Kidney (tissue), 14 donors: ENCODE measurements around the gene CTNND2. TPM values are rescaled to one million over a fixed set of nuclear protein-coding genes. Genes with fewer than 3 reads are reported as not detected.

Experiments used
- DNase-seq, 5 donors: peaks; one replicate each; pipeline ENCODE4 v3.0.0-alpha.2; 2013 to 2020
- FAIRE-seq: peaks from 2 replicates; lab custom pipeline; 2012; peaks lifted over from hg19 to GRCh38; lab: Jason Lieb, UNC
- H3K27ac ChIP-seq, 2 donors: one replicate each; pipeline ENCODE4 v1.7.0; 2013; ENCODE audit warnings: low read depth in 2 of 2, low read length in 2 of 2, inconsistent platforms in 1 of 2
- H3K27me3 ChIP-seq: one replicate; pipeline ENCODE4 v1.7.1; 2013; ENCODE audit warnings: low read length, inconsistent platforms; ENCODE audit not compliant: control insufficient read depth, insufficient read depth
- H3K36me3 ChIP-seq, 3 donors: one replicate each; pipeline versions ENCODE4 v1.7.0 to v1.7.1; 2013; ENCODE audit warnings: low read length in 3 of 3, control low read depth in 1 of 3, inconsistent platforms in 1 of 3; ENCODE audit not compliant: insufficient read depth in 3 of 3, control insufficient read depth in 2 of 3
- H3K4me1 ChIP-seq, 3 donors: one replicate each; pipeline versions ENCODE4 v1.7.0 to v1.7.1; 2013; ENCODE audit warnings: low read length in 3 of 3, inconsistent platforms in 1 of 3, low read depth in 1 of 3; ENCODE audit not compliant: control insufficient read depth in 2 of 3, insufficient read depth in 2 of 3
- H3K4me3 ChIP-seq, 3 donors: one replicate each; pipeline versions ENCODE4 v1.7.0 to v1.8.1; 2013; ENCODE audit warnings: low read length in 3 of 3, control low read depth in 1 of 3, inconsistent platforms in 1 of 3
- H3K9ac ChIP-seq, 3 donors: one replicate each; pipeline versions ENCODE4 v1.7.0 to v1.7.1; 2013; ENCODE audit warnings: low read length in 3 of 3, control low read depth in 1 of 3, inconsistent platforms in 1 of 3
- H3K9me3 ChIP-seq, 3 donors: one replicate each; pipeline versions ENCODE4 v1.7.0 to v1.7.1; 2013; ENCODE audit warnings: low read length in 3 of 3, control low read depth in 1 of 3, inconsistent platforms in 1 of 3; ENCODE audit not compliant: control insufficient read depth in 2 of 3, insufficient read depth in 1 of 3
- CTCF ChIP-seq: IDR thresholded peaks from 3 replicates; pipeline ENCODE4 v1.5.1; 2012; ENCODE audit warnings: mild to moderate bottlenecking, moderate library complexity, borderline replicate concordance; ENCODE audit not compliant: insufficient read depth; ENCODE audit errors: extremely low read depth
- intact Hi-C: fragments of 100-400 bp; cut with DNase I; formaldehyde crosslinking; loops from one replicate; pipeline ENCODE4 v1.11.1; 2022
- polyA plus RNA-seq: library from polyadenylated mRNA; stranded (reverse); fragments of 350-450 nt; fragmentation: Illumina TruSeq; extraction: RNeasy Lipid Tissue Mini Kit (QIAGEN cat#74804); gene quantifications from one replicate; pipeline ENCODE4 v1.2.3, GENCODE V29; 2014; ENCODE audit warnings: low read depth, low replicate concordance; ENCODE audit not compliant: insufficient read depth
- total RNA-seq: library from RNA; stranded (reverse); fragmentation: NEBNext Ultra II Directional; extraction: Animal tissue kit (Norgen Biotek cat#: 25700); gene quantifications from one replicate; pipeline ENCODE4 v1.2.1, GENCODE V29; 2021
- donor health status: control.
- donor health status: control.
- donor health status: control.
- donor health status: control.
- donor health status: control.
- donor health status: DM: yes; HTN: yes; CAD: no.
- donor health status: Normal renal cell carcinoma (clear cell type).

CTNND2 gene
- total and polyA plus RNA-seq, 2 donors from 2014 or later: 0.15 to 0.79 TPM

GRCh38 chr5:11000515-11001353 lies 903.5 kb downstream of the CTNND2 start:
- FAIRE-seq: no peak
- intact Hi-C loops: no loop called here
- Histone ChIP-seq H3K36me3 (no peaks in the 10 kb centered on the region), H3K4me3 (no peak overlapping the region), H3K27ac (no peak overlapping the region), H3K4me1 (no peaks in the 10 kb centered on the region), H3K9ac (no peak overlapping the region), H3K9me3 (no peaks in the 10 kb centered on the region), H3K27me3 (no peaks in the 10 kb centered on the region)
- no peak for DNase-seq
- no peak for TF ChIP-seq CTCF

- DNase-seq (no peak), FAIRE-seq (no peak)
- intact Hi-C loops: no loop called here
- Histone ChIP-seq H3K9me3 (no peaks in the 10 kb centered on the region), H3K27me3 (no peaks in the 10 kb centered on the region), H3K27ac (no peak overlapping the region), H3K4me3 (no peak overlapping the region), H3K9ac (no peak overlapping the region), H3K4me1 (no peaks in the 10 kb centered on the region), H3K36me3 (no peaks in the 10 kb centered on the region)
- no peak for TF ChIP-seq CTCF
Measured at GRCh38 chr5:10999714-11000113, 904.5 kb downstream of the CTNND2 start.

- Histone ChIP-seq H3K9me3 (no peaks in the 10 kb centered on the region), H3K4me3 (no peak overlapping the region), H3K4me1 (no peaks in the 10 kb centered on the region), H3K36me3 (no peaks in the 10 kb centered on the region), H3K9ac (no peak overlapping the region), H3K27ac (no peak overlapping the region), H3K27me3 (no peaks in the 10 kb centered on the region)
- intact Hi-C loops: no loop called here
- no peak for TF ChIP-seq CTCF
- FAIRE-seq (no peak), DNase-seq (no peak)
Measured at GRCh38 chr5:10995891-10996290, 908.4 kb downstream of the CTNND2 start.
